ENCODE measurements around the gene SHKBP1. TPM values are rescaled to one million over a fixed set of nuclear protein-coding genes. Genes with fewer than 3 reads are reported as not detected.
A peak's percentile ranks its signal among the peaks of the same experiment; 100 is the strongest.
"Not testable (repeated sequence)": the region's sequence is repeated elsewhere in the genome, so short reads cannot be mapped to it uniquely, and the experiment has no call there.

The SHKBP1 gene
- total and polyA plus RNA-seq, 2 experiments from 2014 or later: 36.3 to 62.2 TPM

GRCh38 chr19:40542202-40542859 lies 34.3 kb upstream of the SHKBP1 start:
- H3K4me1 ChIP-seq (ENCODE audit: insufficient read depth): no peaks in the 10 kb centered on the region
- H3K36me3 ChIP-seq (ENCODE audit: low read depth): no peaks in the 10 kb centered on the region
- DNase-seq: peak; percentile 18
- no peaks in the 10 kb centered on the region for H4K20me1 ChIP-seq (ENCODE audit: insufficient read depth)
- in situ Hi-C loops (cut with MboI): no loop called here
- no peaks in the 10 kb centered on the region for H3F3A ChIP-seq (ENCODE audit: insufficient read depth)
- H3K27me3 ChIP-seq (replicated peaks; ENCODE audit: insufficient read depth): no peaks in the 10 kb centered on the region
- H3K4me2 ChIP-seq (ENCODE audit: unreplicated experiment): no peak overlapping the region
- no peak overlapping the region for H3K4me3 ChIP-seq
- H3K9ac ChIP-seq: no peak overlapping the region
- no peak overlapping the region for H3K27ac ChIP-seq
- H3K9me2 ChIP-seq (ENCODE audit: insufficient read depth): no peaks in the 10 kb centered on the region
- no peak overlapping the region for H2AFZ ChIP-seq
- H3K79me2 ChIP-seq (ENCODE audit: insufficient read depth): no peaks in the 10 kb centered on the region
- WGBS, 2 experiments (ENCODE audit: low coverage in 1 of 2, low lambda C conversion rate in 2 of 2, missing lambda C conversion rate in 2 of 2): 8 to 18% methylated on average over 6 of the region's 6 CpGs
- no peaks in the 10 kb centered on the region for H3K9me3 ChIP-seq (ENCODE audit: low read depth)
- TF ChIP-seq EZH2phosphoT487 (IDR thresholded peaks at IDR 0.05; ENCODE audit: insufficient read depth, low read depth): no peak
- TF ChIP-seq EZH2 (IDR thresholded peaks at IDR 0.05; ENCODE audit: insufficient read depth, poor library complexity, severe bottlenecking): no peak

- no peak overlapping the region for H3K9ac ChIP-seq
- no peak for DNase-seq
- TF ChIP-seq EZH2 (IDR thresholded peaks at IDR 0.05; ENCODE audit: insufficient read depth, poor library complexity, severe bottlenecking) (no peak), EZH2phosphoT487 (IDR thresholded peaks at IDR 0.05; ENCODE audit: insufficient read depth, low read depth) (no peak)
- in situ Hi-C loops (cut with MboI): no loop called here
- WGBS, 2 experiments (ENCODE audit: low coverage in 1 of 2, low lambda C conversion rate in 2 of 2, missing lambda C conversion rate in 2 of 2): 67 to 72% methylated on average over 6 of the region's 6 CpGs
- H2AFZ ChIP-seq: no peak overlapping the region
- no peaks in the 10 kb centered on the region for H3K27me3 ChIP-seq (replicated peaks; ENCODE audit: insufficient read depth)
- H3K4me2 ChIP-seq (ENCODE audit: unreplicated experiment): no peak overlapping the region
- H3F3A ChIP-seq (ENCODE audit: insufficient read depth): no peaks in the 10 kb centered on the region
- no peaks in the 10 kb centered on the region for H3K4me1 ChIP-seq (ENCODE audit: insufficient read depth)
- H3K4me3 ChIP-seq: no peak overlapping the region
- H3K9me2 ChIP-seq (ENCODE audit: insufficient read depth): no peaks in the 10 kb centered on the region
- H4K20me1 ChIP-seq (ENCODE audit: insufficient read depth): no peaks in the 10 kb centered on the region
- no peaks in the 10 kb centered on the region for H3K9me3 ChIP-seq (ENCODE audit: low read depth)
- H3K79me2 ChIP-seq (ENCODE audit: insufficient read depth): no peaks in the 10 kb centered on the region
- H3K36me3 ChIP-seq (ENCODE audit: low read depth): no peaks in the 10 kb centered on the region
- no peak overlapping the region for H3K27ac ChIP-seq
Measured at GRCh38 chr19:40543029-40543597, 33.6 kb upstream of the SHKBP1 start.

GRCh38 chr19:40546153-40546841 lies 30.4 kb upstream of the SHKBP1 start:
- H3K36me3 ChIP-seq (ENCODE audit: low read depth); DNase-seq; H3K4me1 ChIP-seq (ENCODE audit: insufficient read depth); H3K4me3 ChIP-seq; H3K79me2 ChIP-seq (ENCODE audit: insufficient read depth); H3F3A ChIP-seq (ENCODE audit: insufficient read depth); H3K27ac ChIP-seq; H3K9ac ChIP-seq; H3K9me3 ChIP-seq (ENCODE audit: low read depth); H2AFZ ChIP-seq; H3K9me2 ChIP-seq (ENCODE audit: insufficient read depth); in situ Hi-C loops (cut with MboI); H4K20me1 ChIP-seq (ENCODE audit: insufficient read depth); H3K4me2 ChIP-seq (ENCODE audit: unreplicated experiment); H3K27me3 ChIP-seq (replicated peaks; ENCODE audit: insufficient read depth): not testable (repeated sequence)
- WGBS, 2 experiments (ENCODE audit: low coverage in 1 of 2, low lambda C conversion rate in 2 of 2, missing lambda C conversion rate in 2 of 2): 52 to 62% methylated on average over 3 of the region's 3 CpGs

- H4K20me1 ChIP-seq (ENCODE audit: insufficient read depth); H3K4me3 ChIP-seq; DNase-seq; H3K4me2 ChIP-seq (ENCODE audit: unreplicated experiment); H3K79me2 ChIP-seq (ENCODE audit: insufficient read depth); H3K9me2 ChIP-seq (ENCODE audit: insufficient read depth); H2AFZ ChIP-seq; H3K4me1 ChIP-seq (ENCODE audit: insufficient read depth); in situ Hi-C loops (cut with MboI); H3F3A ChIP-seq (ENCODE audit: insufficient read depth); H3K27me3 ChIP-seq (replicated peaks; ENCODE audit: insufficient read depth); H3K9ac ChIP-seq; H3K36me3 ChIP-seq (ENCODE audit: low read depth); H3K27ac ChIP-seq; H3K9me3 ChIP-seq (ENCODE audit: low read depth): not testable (repeated sequence)
- WGBS, 2 experiments (ENCODE audit: low coverage in 1 of 2, low lambda C conversion rate in 2 of 2, missing lambda C conversion rate in 2 of 2): 73 to 75% methylated on average over 4 of the region's 4 CpGs
Measured at GRCh38 chr19:40547190-40547589, 29.5 kb upstream of the SHKBP1 start.

All from GM23248 (cell line).